SHP77 (cell line): ENCODE measurements around the gene GOPC.

Experiments used
- DNase-seq, 2 experiments: peaks; one replicate each; lab custom pipeline; 2025; lab: John Stamatoyannopoulos, UW

The GOPC gene

DNA sequence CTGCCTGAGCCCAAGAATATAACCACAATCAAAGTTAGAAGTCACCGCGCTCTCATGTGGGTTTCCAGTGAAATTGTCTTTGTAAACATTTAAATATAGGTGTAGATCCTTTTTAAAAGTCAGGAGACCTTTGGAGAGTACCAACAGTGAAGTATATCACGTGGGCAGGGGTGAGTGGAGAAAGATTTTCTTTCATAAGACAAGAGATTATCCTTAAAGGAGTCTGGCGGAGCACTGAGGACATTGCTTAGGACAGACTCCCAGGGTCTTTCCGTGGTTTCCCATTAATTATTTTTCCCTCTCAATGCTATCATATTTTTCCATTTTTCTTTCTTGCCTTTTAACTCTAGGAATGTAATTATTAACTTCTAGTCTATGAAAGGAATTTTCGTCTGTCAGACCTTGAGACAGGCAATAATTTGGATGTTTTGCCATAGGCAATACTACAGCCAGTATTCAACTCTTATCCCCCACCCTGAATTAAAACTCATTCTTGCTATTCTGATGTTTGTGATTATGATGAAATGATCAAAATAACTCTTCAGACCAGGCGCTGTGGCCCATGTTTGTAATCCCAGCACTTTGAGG is 88.4 kb downstream of the GOPC start:
- DNase-seq: no peak

DNA sequence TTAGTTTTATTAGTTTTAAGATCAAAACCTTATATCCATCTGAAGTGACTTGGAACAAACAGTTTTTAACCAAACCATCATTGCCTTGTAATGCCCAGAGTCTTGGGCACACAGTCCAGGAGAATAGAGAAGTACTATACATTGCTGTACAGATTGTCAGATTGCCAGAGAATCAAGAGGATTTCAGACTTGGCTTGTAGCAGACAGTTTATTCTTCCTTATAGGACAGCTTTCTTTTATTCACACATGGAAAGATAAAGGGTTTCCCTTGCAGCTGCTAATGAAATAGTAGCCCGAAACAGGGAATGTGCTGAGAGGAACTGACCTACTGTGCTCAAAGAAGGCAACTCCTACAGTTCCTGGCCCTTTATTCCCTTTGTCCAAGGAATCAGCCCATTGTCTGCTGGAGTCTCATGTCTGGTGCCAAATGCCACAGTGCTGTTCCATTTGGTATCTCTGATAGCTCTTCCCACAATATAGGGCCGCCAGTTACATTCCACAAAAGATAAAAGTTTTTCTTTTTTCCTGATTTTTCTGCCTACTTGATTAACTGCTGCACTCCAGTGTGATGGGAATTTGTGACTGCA is 89.2 kb downstream of the GOPC start:
- DNase-seq: no peak

DNA sequence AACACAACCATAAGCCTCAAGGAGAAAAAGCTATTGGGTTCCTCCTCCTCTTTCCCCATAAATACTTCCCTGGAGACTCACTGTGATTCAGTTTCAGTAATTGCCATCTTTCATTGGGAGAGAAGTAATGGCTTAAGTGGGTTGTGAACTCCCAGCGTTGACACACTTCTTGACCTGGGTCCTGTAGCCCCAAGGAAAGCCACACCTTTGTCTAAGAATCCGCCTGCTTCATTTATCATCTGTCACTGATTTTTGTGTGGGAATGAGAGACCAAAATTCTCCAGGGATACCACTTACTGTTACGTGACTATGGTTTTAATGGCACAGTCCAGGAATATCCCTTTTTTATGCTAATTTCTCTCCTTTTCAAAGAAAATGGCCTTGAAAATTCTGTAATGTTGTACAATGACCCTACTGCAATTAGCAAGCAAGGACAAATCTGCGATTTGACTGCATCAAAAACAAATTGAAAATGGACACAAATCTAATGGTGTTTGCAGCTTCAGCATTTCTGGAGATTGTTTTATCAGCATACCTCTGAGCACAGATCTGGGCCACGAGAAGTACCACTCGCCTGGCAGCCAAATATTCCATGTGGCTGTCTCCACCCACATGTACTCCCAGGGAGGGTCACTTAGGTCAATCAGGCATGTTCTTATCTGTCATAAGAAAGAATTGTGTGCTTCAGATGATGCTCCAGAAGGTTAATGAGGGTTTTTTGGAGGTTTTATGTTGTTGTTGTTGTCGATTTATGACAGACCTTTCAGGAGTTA is 90.1 kb downstream of the GOPC start:
- no peak for DNase-seq
